GM06990 (cell line): ENCODE data around the gene OR51I1.

Experiments
- DNase-seq: peaks from one replicate; pipeline ENCODE4 v3.0.0-alpha.2; 2011; ENCODE audit not compliant: insufficient read length; ENCODE audit errors: extremely low read depth
- H3K27me3 ChIP-seq: replicated peaks from 2 replicates; pipeline ENCODE4 v1.6.0; 2011; ENCODE audit warnings: low read length; ENCODE audit not compliant: control insufficient read depth, insufficient read depth
- H3K36me3 ChIP-seq: 2 replicates; pipeline ENCODE4 v1.5.1; 2011; ENCODE audit warnings: low read length; ENCODE audit not compliant: control insufficient read depth, insufficient read depth
- H3K4me3 ChIP-seq: replicated peaks from 2 replicates; pipeline ENCODE4 v1.5.1; 2011; ENCODE audit warnings: low read depth, mild to moderate bottlenecking, control low read depth, low read length
- TF ChIP-seq, protein P1 (sequence below): IDR thresholded peaks from 2 replicates; pipeline ENCODE4 v1.5.1; 2011; ENCODE audit warnings: low read length, control low read depth, mild to moderate bottlenecking, inconsistent platforms; ENCODE audit not compliant: insufficient read depth, poor library complexity, severe bottlenecking

The OR51I1 gene

DNA sequence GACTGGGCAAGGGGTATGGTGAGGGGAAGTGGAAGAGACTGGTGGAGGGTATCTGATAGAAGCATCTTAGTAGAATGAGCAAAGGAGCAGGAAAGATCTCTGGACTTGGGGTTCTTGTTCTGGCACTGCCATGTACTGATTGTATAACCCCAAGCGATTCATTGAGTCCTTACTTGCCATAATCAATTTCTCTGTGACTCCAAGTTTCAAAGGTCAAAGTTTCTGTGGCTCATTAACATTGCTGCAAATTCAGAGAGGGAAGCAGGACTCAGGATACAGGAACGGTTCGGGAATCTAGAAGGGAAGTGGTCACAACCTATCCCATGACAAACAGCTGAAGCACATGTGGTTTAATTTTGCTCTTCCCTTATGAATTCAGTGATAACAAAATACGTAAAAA lies 8.1 kb upstream of the OR51I1 start:
- no peak for DNase-seq
- no peak overlapping the region for H3K4me3 ChIP-seq
- no peaks in the 10 kb centered on the region for H3K27me3 ChIP-seq
- TF ChIP-seq, protein P1, sequence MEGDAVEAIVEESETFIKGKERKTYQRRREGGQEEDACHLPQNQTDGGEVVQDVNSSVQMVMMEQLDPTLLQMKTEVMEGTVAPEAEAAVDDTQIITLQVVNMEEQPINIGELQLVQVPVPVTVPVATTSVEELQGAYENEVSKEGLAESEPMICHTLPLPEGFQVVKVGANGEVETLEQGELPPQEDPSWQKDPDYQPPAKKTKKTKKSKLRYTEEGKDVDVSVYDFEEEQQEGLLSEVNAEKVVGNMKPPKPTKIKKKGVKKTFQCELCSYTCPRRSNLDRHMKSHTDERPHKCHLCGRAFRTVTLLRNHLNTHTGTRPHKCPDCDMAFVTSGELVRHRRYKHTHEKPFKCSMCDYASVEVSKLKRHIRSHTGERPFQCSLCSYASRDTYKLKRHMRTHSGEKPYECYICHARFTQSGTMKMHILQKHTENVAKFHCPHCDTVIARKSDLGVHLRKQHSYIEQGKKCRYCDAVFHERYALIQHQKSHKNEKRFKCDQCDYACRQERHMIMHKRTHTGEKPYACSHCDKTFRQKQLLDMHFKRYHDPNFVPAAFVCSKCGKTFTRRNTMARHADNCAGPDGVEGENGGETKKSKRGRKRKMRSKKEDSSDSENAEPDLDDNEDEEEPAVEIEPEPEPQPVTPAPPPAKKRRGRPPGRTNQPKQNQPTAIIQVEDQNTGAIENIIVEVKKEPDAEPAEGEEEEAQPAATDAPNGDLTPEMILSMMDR: no peak
- H3K36me3 ChIP-seq: no peaks in the 10 kb centered on the region

DNA sequence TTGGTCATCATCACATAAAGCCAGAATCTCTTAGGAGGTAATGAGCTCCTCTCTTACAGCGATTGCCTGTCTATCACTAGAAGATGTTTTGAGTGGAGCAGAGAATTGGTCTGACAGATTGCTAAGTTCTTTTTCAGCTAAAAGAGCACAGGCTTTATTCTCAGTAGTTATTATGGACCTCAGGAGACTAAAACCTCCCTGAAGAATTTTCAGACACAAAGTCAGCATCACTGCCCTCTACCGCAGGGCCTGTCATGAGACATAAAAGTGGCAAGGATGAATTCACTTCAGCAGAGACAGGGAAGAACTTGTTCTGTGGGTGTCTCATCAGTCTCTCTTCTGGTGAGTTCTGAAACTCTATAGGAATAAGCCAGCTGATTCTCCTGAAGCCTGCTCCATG lies 7.7 kb upstream of the OR51I1 start, which contains the start of gene OR51I2:
Gene OR51I2 (plus strand): TSS at position 301 of the 400 bp plus-strand sequence. CDS start 4,166 bp downstream, outside the sequence.
- DNase-seq: no peak
- H3K4me3 ChIP-seq: no peak within 1 kb of the TSS
- no peaks in the 10 kb centered on the region for H3K27me3 ChIP-seq
- H3K36me3 ChIP-seq: no peaks in the 10 kb centered on the region
- TF ChIP-seq, protein P1: no peak

DNA sequence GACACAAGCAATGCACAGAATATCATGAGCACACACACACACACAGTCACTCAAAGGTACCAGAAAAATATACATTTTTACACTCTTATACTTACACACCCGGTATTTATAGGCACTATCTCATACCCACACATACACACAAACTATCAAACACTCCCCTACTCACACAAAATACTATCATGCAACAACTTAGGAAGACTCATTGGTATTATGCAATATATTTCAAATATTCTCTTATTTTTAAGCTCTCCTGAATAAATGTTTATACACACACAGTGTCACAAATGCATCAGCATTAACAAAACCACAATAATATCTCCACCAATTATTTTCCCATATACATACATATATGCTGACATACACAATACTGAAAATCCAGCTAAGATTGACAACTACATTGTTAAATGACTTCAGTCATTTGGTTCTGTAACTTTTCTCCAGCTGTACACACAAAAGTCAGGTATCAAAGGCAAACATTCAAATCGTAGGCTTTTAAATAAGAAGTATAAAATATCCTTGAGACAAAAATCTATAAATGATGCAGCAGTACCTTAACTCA lies 2.6 kb upstream of the OR51I1 start:
- H3K4me3 ChIP-seq: no peak overlapping the region
- no peak for DNase-seq
- no peaks in the 10 kb centered on the region for H3K36me3 ChIP-seq
- TF ChIP-seq, protein P1: no peak
- no peaks in the 10 kb centered on the region for H3K27me3 ChIP-seq

DNA sequence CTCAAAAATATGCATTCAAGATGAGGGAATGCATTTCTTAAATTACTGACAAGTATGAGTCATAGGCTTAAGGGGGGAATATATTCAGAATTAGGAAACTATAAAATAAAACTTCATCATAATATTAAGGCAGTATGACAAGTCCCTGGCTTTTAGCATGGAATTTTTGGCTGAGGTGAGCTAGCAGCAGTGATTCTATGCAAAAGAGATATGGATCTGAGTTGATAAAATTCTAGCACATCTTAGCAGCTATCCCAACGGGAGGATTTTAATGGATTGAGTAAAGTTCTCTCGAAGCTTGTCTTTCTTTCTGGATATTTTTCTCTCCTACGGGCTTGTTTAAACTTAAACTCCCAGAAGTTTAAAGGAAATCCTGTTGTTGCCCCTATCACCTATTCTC lies 18.2 kb downstream of the OR51I1 start:
- TF ChIP-seq, protein P1: no peak
- Histone ChIP-seq H3K4me3 (no peak overlapping the region), H3K36me3 (no peaks in the 10 kb centered on the region), H3K27me3 (no peaks in the 10 kb centered on the region)
- DNase-seq: no peak

DNA sequence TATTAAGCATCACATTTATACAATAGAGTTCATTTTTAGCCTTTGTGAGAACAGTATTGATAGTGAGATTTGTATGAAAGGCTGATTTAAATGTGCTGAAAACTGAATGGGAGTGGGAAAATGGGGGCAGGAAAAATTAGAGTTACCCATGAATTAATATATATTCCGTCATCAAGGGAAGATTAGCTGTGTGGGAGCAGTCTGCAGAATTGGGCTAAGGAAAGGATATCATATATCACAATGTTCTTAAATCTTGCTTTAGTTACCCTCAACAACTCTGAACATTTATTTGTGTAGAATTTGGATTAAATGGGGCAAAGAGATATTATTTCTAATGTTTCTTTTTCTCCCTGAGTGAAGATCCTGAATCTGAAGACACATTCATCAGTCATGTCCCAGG lies 19.5 kb downstream of the OR51I1 start, which contains the start of gene OR51Q1:
Gene OR51Q1 (plus strand): TSS at position 301 of the 400 bp plus-strand sequence. CDS start 90 bp downstream, at position 391.
- H3K27me3 ChIP-seq: no peaks in the 10 kb centered on the region
- TF ChIP-seq, protein P1: no peak

DNA sequence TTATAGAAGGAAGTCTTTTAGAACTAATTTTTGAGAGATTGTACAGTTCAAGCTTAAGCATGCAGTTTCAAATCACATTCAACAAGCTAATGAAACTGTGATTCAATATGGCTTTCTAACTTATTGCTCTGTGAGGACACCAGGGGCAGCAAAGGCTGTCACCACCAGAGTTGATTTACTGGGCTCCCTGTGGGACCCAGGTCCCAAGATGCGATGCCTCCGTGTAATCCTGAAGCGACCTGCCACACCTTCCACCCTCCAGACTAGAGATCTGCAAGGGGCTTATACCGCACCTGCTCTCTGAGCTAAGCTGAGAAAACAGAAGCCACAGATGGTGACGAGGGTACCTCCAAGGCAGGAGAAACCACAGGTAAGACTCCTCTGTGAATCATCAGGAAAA lies 20.3 kb downstream of the OR51I1 start:
- H3K27me3 ChIP-seq: no peaks in the 10 kb centered on the region
- TF ChIP-seq, protein P1: no peak
- no peaks in the 10 kb centered on the region for H3K36me3 ChIP-seq
- DNase-seq: no peak
- H3K4me3 ChIP-seq: no peak overlapping the region

More for the DNA sequence above, 19.5 kb downstream of the OR51I1 start, which contains the start of gene OR51Q1:
- Histone ChIP-seq H3K4me3 (no peak within 1 kb of the TSS), H3K36me3 (no peaks in the 10 kb centered on the region)
- no peak for DNase-seq
